H54 (cell line): ENCODE measurements around the gene PNMT.

Experiments used
- DNase-seq: peaks from one replicate; pipeline ENCODE4 v3.0.0; 2011; ENCODE audit warnings: low spot score, mixed read lengths; ENCODE audit not compliant: insufficient read length
- FAIRE-seq: peaks from 3 replicates; lab custom pipeline; 2011; peaks lifted over from hg19 to GRCh38; lab: Jason Lieb, UNC
- POLR2A ChIP-seq: IDR thresholded peaks from 2 replicates; pipeline ENCODE4 v1.6.1; 2011; ENCODE audit warnings: low read depth, mild to moderate bottlenecking, low read length

PNMT gene

GRCh38 chr17:39653662-39654331 is 14.5 kb upstream of the PNMT start:
- FAIRE-seq, result no peak
- DNase-seq, result peak; percentile 75
- no peak for TF ChIP-seq POLR2A

GRCh38 chr17:39655105-39655504 is 13.1 kb upstream of the PNMT start:
- FAIRE-seq (no peak), DNase-seq (no peak)
- TF ChIP-seq POLR2A, result no peak

GRCh38 chr17:39658346-39658745 is 9.9 kb upstream of the PNMT start:
- TF ChIP-seq POLR2A, result no peak
- FAIRE-seq (no peak), DNase-seq (no peak)

- no peak for FAIRE-seq
- DNase-seq, result no peak
- TF ChIP-seq POLR2A, result no peak
Measured at GRCh38 chr17:39658760-39659159, 9.5 kb upstream of the PNMT start.

GRCh38 chr17:39659279-39660010 is 8.8 kb upstream of the PNMT start:
- DNase-seq (no peak), FAIRE-seq (no peak)
- TF ChIP-seq POLR2A, result no peak

- DNase-seq (no peak), FAIRE-seq (no peak)
- no peak for TF ChIP-seq POLR2A
Measured at GRCh38 chr17:39660011-39660360, 8.3 kb upstream of the PNMT start.

- FAIRE-seq (no peak), DNase-seq (no peak)
- TF ChIP-seq POLR2A, result no peak
Measured at GRCh38 chr17:39660397-39661385, 7.6 kb upstream of the PNMT start.

GRCh38 chr17:39661744-39662541 is 6.3 kb upstream of the PNMT start:
- DNase-seq (no peak), FAIRE-seq (no peak)
- TF ChIP-seq POLR2A, result no peak

- FAIRE-seq, result no peak
- no peak for TF ChIP-seq POLR2A
- no peak for DNase-seq
Measured at GRCh38 chr17:39662551-39663339, 5.5 kb upstream of the PNMT start.

GRCh38 chr17:39663340-39663687 is 4.9 kb upstream of the PNMT start:
- no peak for TF ChIP-seq POLR2A
- DNase-seq (no peak), FAIRE-seq (no peak)

GRCh38 chr17:39663688-39664580 is 4.3 kb upstream of the PNMT start:
- FAIRE-seq (no peak), DNase-seq (no peak)
- TF ChIP-seq POLR2A, result no peak
